H4 (cell line): ENCODE data around the gene PLEKHG4B. TPM values are rescaled to one million over a fixed set of nuclear protein-coding genes. Genes with fewer than 3 reads are reported as not detected.

ENCODE experiments used
- DNase-seq: peaks from one replicate; pipeline ENCODE4 v3.0.0-alpha.2; 2015; ENCODE audit warnings: low spot score
- total RNA-seq: library from RNA; depleted of rRNA; stranded (reverse); fragments of >200 nt; shearing (Covaris generic); gene quantifications from 2 replicates; pipeline ENCODE4 v1.2.3, GENCODE V29; 2014

Gene PLEKHG4B
- total RNA-seq, 1 experiment from 2014 or later: 7.3 TPM

- DNase-seq: no peak
These were observed 79.2 kb downstream of the PLEKHG4B start for GRCh38 chr5:170971-171800.

GRCh38 chr5:171801-172331, 79.9 kb downstream of the PLEKHG4B start:
- no peak for DNase-seq

GRCh38 chr5:172421-172820, 80.5 kb downstream of the PLEKHG4B start:
- DNase-seq: no peak

- DNase-seq: no peak
These were observed 80.9 kb downstream of the PLEKHG4B start for GRCh38 chr5:172841-173251.

- no peak for DNase-seq
These were observed 81.7 kb downstream of the PLEKHG4B start for GRCh38 chr5:173392-174290.

GRCh38 chr5:174291-174600, 82.3 kb downstream of the PLEKHG4B start:
- no peak for DNase-seq

- no peak for DNase-seq
These were observed 83.0 kb downstream of the PLEKHG4B start for GRCh38 chr5:174876-175465.

- DNase-seq: no peak
These were observed 84.4 kb downstream of the PLEKHG4B start for GRCh38 chr5:176296-176823.

GRCh38 chr5:178110-178509, 86.1 kb downstream of the PLEKHG4B start:
- no peak for DNase-seq

- no peak for DNase-seq
These were observed 87.4 kb downstream of the PLEKHG4B start for GRCh38 chr5:179401-179800.

GRCh38 chr5:180286-180918, 88.4 kb downstream of the PLEKHG4B start:
- no peak for DNase-seq

GRCh38 chr5:181160-181559, 89.2 kb downstream of the PLEKHG4B start:
- no peak for DNase-seq

- DNase-seq: no peak
These were observed 89.6 kb downstream of the PLEKHG4B start for GRCh38 chr5:181566-181965.

GRCh38 chr5:182126-182525, 90.2 kb downstream of the PLEKHG4B start:
- DNase-seq: no peak

- no peak for DNase-seq
These were observed 92.5 kb downstream of the PLEKHG4B start for GRCh38 chr5:184471-184870.

GRCh38 chr5:185095-186070, 93.4 kb downstream of the PLEKHG4B start:
- no peak for DNase-seq

GRCh38 chr5:186091-187041, 94.4 kb downstream of the PLEKHG4B start:
- no peak for DNase-seq

GRCh38 chr5:187042-187431, 95.1 kb downstream of the PLEKHG4B start:
- no peak for DNase-seq
